K562 (cell line): ENCODE results near the gene IMPG1. TPM values are rescaled to one million over a fixed set of nuclear protein-coding genes. Genes with fewer than 3 reads are reported as not detected.

Experiments
- ARNT ChIP-seq, 2 experiments: fragments of 450-650 bp; IDR thresholded peaks; 2 replicates each; pipeline ENCODE4 v1.6.1; 2016; ENCODE audit warnings: mild to moderate bottlenecking in 1 of 2
- MEF2D ChIP-seq: conservative IDR thresholded peaks from 2 replicates; pipeline ENCODE4 v1.6.1; 2016; ENCODE audit warnings: low read depth, missing genetic modification characterization, missing compliant biosample characterization
- SMAD3 ChIP-seq: fragments of 450-650 bp; formaldehyde crosslinking; conservative IDR thresholded peaks from 2 replicates; pipeline ENCODE4 v1.4.0; 2020; ENCODE audit warnings: mild to moderate bottlenecking
- TOE1 ChIP-seq, 2 experiments: fragments of 450-650 bp in 1 of 2; sonication (generic) in 1 of 2; formaldehyde crosslinking in 1 of 2; IDR thresholded peaks; 2 replicates each; pipeline versions ENCODE4 v1.7.1 to v1.8.0; 2016 to 2022; ENCODE audit warnings: borderline replicate concordance in 2 of 2, mild to moderate bottlenecking in 2 of 2, antibody characterized with exemption in 1 of 2, inconsistent platforms in 1 of 2, low read depth in 1 of 2, missing genetic modification reagents in 1 of 2, moderate library complexity in 1 of 2
- ZBTB1 ChIP-seq: sonication (generic); formaldehyde crosslinking; IDR thresholded peaks from 2 replicates; pipeline ENCODE4 v1.8.1; 2023; ENCODE audit warnings: missing genetic modification reagents, low read depth, mild to moderate bottlenecking, borderline replicate concordance
- ZNF282 ChIP-seq: sonication (generic); formaldehyde crosslinking; IDR thresholded peaks from 2 replicates; pipeline ENCODE4 v1.8.1; 2023; ENCODE audit warnings: missing genetic modification reagents
- polyA plus RNA-seq, 8 experiments: library from polyadenylated mRNA; depleted of rRNA in 4 of 8; stranded (reverse) in 5 of 8; unstranded in 3 of 8; fragments of >200 nt; fragmentation: Nextera tagmentation in 2 of 8; fragmentation: Illumina TruSeq in 1 of 8; extraction: Ambion mirVana in 2 of 8; extraction: Trizol in 1 of 8; gene quantifications; 2 replicates each; pipeline versions ENCODE4 v1.2.1 to v1.2.3, GENCODE V29; 2011 to 2014; ENCODE audit warnings: inconsistent platforms in 1 of 8, missing spikeins in 1 of 8
- total RNA-seq, 7 experiments: library from RNA; depleted of rRNA in 6 of 7; stranded (reverse); fragments of >200 nt in 6 of 7; fragmentation: Illumina TruSeq in 2 of 7; extraction: Trizol in 2 of 7; gene quantifications; 2 replicates each; pipeline versions ENCODE4 v1.2.1 to v1.2.3, GENCODE V29; 2011 to 2021; ENCODE audit warnings: low replicate concordance in 1 of 7
- TF ChIP-seq, protein P1 (sequence below): fragments of 200-600 bp; sonication (generic); IDR thresholded peaks from one replicate; pipeline ENCODE4 v1.6.1; 2012; ENCODE audit warnings: mild to moderate bottlenecking, low read depth, low read length, inconsistent platforms
- TF ChIP-seq, protein P2 (sequence below): fragments of 250-450 bp; sonication (Bioruptor Pico); IDR thresholded peaks from 2 replicates; pipeline ENCODE4 v1.8.0; 2022; ENCODE audit warnings: moderate library complexity, mild to moderate bottlenecking, inconsistent platforms
- TF ChIP-seq, protein P3 (sequence below): fragments of 450-650 bp; formaldehyde crosslinking; IDR thresholded peaks from 2 replicates; pipeline ENCODE4 v1.4.0; 2020; ENCODE audit warnings: mild to moderate bottlenecking, moderate library complexity
- TF ChIP-seq, protein P4 (sequence below): fragments of 250-450 bp; sonication (Bioruptor Pico); IDR thresholded peaks from 2 replicates; pipeline ENCODE4 v1.5.0; 2020; ENCODE audit warnings: mild to moderate bottlenecking

Gene IMPG1
- total and polyA plus RNA-seq, 9 of the 15 experiments (the other 6 are each of a cell fraction or from before 2014, with no cell fraction given) = not detected

DNA sequence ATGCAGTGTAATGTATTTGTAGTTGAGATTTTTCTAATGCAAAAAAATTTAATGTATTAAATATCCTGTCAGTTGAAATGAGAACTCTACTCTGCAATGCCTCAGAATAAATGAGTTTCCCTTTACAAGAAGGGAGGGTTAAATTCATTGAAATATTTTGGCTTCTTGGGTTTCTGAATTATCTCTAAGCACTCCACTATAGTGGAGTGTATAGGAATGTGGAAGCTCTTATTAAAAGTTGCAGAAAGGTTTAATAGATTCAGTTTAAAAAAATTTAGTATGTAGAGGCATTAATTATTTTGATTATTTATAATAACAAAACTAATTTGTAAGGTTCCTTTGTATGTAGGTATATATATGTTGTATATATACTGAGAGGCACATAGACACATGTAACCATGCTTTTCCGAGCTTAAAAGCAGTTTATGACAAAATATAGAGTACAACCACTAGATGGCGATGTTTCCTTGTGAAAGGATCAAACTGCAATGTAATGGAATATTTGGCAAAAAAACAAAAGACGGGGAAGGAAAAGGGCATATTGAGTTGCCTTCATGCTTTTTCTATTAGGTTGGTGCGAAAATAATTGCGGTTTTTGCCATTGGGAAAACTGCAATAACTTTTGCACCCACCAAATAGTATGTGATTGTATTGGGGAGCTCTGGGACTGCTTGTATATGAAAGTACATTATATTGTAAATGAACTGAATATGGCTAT lies 179.2 kb downstream of the IMPG1 start (continued):
- TF ChIP-seq, protein P1, sequence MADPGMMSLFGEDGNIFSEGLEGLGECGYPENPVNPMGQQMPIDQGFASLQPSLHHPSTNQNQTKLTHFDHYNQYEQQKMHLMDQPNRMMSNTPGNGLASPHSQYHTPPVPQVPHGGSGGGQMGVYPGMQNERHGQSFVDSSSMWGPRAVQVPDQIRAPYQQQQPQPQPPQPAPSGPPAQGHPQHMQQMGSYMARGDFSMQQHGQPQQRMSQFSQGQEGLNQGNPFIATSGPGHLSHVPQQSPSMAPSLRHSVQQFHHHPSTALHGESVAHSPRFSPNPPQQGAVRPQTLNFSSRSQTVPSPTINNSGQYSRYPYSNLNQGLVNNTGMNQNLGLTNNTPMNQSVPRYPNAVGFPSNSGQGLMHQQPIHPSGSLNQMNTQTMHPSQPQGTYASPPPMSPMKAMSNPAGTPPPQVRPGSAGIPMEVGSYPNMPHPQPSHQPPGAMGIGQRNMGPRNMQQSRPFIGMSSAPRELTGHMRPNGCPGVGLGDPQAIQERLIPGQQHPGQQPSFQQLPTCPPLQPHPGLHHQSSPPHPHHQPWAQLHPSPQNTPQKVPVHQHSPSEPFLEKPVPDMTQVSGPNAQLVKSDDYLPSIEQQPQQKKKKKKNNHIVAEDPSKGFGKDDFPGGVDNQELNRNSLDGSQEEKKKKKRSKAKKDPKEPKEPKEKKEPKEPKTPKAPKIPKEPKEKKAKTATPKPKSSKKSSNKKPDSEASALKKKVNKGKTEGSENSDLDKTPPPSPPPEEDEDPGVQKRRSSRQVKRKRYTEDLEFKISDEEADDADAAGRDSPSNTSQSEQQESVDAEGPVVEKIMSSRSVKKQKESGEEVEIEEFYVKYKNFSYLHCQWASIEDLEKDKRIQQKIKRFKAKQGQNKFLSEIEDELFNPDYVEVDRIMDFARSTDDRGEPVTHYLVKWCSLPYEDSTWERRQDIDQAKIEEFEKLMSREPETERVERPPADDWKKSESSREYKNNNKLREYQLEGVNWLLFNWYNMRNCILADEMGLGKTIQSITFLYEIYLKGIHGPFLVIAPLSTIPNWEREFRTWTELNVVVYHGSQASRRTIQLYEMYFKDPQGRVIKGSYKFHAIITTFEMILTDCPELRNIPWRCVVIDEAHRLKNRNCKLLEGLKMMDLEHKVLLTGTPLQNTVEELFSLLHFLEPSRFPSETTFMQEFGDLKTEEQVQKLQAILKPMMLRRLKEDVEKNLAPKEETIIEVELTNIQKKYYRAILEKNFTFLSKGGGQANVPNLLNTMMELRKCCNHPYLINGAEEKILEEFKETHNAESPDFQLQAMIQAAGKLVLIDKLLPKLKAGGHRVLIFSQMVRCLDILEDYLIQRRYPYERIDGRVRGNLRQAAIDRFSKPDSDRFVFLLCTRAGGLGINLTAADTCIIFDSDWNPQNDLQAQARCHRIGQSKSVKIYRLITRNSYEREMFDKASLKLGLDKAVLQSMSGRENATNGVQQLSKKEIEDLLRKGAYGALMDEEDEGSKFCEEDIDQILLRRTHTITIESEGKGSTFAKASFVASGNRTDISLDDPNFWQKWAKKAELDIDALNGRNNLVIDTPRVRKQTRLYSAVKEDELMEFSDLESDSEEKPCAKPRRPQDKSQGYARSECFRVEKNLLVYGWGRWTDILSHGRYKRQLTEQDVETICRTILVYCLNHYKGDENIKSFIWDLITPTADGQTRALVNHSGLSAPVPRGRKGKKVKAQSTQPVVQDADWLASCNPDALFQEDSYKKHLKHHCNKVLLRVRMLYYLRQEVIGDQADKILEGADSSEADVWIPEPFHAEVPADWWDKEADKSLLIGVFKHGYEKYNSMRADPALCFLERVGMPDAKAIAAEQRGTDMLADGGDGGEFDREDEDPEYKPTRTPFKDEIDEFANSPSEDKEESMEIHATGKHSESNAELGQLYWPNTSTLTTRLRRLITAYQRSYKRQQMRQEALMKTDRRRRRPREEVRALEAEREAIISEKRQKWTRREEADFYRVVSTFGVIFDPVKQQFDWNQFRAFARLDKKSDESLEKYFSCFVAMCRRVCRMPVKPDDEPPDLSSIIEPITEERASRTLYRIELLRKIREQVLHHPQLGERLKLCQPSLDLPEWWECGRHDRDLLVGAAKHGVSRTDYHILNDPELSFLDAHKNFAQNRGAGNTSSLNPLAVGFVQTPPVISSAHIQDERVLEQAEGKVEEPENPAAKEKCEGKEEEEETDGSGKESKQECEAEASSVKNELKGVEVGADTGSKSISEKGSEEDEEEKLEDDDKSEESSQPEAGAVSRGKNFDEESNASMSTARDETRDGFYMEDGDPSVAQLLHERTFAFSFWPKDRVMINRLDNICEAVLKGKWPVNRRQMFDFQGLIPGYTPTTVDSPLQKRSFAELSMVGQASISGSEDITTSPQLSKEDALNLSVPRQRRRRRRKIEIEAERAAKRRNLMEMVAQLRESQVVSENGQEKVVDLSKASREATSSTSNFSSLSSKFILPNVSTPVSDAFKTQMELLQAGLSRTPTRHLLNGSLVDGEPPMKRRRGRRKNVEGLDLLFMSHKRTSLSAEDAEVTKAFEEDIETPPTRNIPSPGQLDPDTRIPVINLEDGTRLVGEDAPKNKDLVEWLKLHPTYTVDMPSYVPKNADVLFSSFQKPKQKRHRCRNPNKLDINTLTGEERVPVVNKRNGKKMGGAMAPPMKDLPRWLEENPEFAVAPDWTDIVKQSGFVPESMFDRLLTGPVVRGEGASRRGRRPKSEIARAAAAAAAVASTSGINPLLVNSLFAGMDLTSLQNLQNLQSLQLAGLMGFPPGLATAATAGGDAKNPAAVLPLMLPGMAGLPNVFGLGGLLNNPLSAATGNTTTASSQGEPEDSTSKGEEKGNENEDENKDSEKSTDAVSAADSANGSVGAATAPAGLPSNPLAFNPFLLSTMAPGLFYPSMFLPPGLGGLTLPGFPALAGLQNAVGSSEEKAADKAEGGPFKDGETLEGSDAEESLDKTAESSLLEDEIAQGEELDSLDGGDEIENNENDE = no peak
- TF ChIP-seq MEF2D (tag) (no peak), ARNT (IDR thresholded peaks at IDR 0.05) (0 out of 4 replicates have a peak, but pooled peaks of 1 of the 2 experiments have one; percentile 27), TOE1 (IDR thresholded peaks at IDR 0.05; ENCODE audit: borderline replicate concordance) (no peak), TOE1 (CRISPR knock-in tag; IDR thresholded peaks at IDR 0.05; ENCODE audit: borderline replicate concordance, low read depth) (no peak), ZBTB1 (CRISPR knock-in tag) (no peak), SMAD3 (no peak), ZNF282 (CRISPR knock-in tag) (no peak)
- TF ChIP-seq, protein P2, sequence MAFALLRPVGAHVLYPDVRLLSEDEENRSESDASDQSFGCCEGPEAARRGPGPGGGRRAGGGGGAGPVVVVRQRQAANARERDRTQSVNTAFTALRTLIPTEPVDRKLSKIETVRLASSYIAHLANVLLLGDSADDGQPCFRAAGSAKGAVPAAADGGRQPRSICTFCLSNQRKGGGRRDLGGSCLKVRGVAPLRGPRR = no peak
- TF ChIP-seq, protein P3, sequence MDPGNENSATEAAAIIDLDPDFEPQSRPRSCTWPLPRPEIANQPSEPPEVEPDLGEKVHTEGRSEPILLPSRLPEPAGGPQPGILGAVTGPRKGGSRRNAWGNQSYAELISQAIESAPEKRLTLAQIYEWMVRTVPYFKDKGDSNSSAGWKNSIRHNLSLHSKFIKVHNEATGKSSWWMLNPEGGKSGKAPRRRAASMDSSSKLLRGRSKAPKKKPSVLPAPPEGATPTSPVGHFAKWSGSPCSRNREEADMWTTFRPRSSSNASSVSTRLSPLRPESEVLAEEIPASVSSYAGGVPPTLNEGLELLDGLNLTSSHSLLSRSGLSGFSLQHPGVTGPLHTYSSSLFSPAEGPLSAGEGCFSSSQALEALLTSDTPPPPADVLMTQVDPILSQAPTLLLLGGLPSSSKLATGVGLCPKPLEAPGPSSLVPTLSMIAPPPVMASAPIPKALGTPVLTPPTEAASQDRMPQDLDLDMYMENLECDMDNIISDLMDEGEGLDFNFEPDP (CRISPR knock-in tag) = no peak
- TF ChIP-seq, protein P4, sequence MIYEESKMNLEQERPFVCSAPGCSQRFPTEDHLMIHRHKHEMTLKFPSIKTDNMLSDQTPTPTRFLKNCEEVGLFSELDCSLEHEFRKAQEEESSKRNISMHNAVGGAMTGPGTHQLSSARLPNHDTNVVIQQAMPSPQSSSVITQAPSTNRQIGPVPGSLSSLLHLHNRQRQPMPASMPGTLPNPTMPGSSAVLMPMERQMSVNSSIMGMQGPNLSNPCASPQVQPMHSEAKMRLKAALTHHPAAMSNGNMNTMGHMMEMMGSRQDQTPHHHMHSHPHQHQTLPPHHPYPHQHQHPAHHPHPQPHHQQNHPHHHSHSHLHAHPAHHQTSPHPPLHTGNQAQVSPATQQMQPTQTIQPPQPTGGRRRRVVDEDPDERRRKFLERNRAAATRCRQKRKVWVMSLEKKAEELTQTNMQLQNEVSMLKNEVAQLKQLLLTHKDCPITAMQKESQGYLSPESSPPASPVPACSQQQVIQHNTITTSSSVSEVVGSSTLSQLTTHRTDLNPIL (CRISPR knock-in tag) = no peak
